IMR-90 (cell line): ENCODE measurements around the gene GRID1. TPM values are rescaled to one million over a fixed set of nuclear protein-coding genes. Genes with fewer than 3 reads are reported as not detected.

Experiments
- ATAC-seq: fragments of 200-7000 bp; cut with Tn5 transposase; 2 replicates; pipeline ENCODE4 v1.9.1; 2020; ENCODE audit warnings: low read depth, mild to moderate bottlenecking, moderate library complexity
- BruUV-seq: library from RNA; stranded (reverse); fragments of 400-500 nt; replicated peaks from 2 replicates; lab custom pipeline; 2021; lab: Mats Ljungman, UMichigan
- CTCF ChIA-PET: fragments of 300-600 bp; formaldehyde crosslinking; extraction: SDS; loops from one replicate; lab custom pipeline; 2021; ENCODE audit warnings: antibody characterized with exemption; lab: Yijun Ruan, JAX
- POLR2A ChIA-PET: fragments of 300-600 bp; sonication (Branson Sonifier 250); formaldehyde crosslinking; loops from one replicate; lab custom pipeline; 2022; ENCODE audit warnings: antibody characterized with exemption; ENCODE audit not compliant: unreplicated experiment; lab: Charles Lee
- DNase-seq: peaks from one replicate; pipeline ENCODE4 v3.0.0; 2013
- H2AFZ ChIP-seq: replicated peaks from 2 replicates; pipeline ENCODE3; 2013; ENCODE audit warnings: low read length, mild to moderate bottlenecking; ENCODE audit not compliant: poor library complexity
- H2AK5ac ChIP-seq: 2 replicates; pipeline ENCODE4 v1.6.1; 2013; ENCODE audit warnings: low read depth, low read length, inconsistent platforms
- H2AK9ac ChIP-seq: replicated peaks from 2 replicates; pipeline ENCODE3; 2013; ENCODE audit warnings: mild to moderate bottlenecking, low read depth, low read length, moderate library complexity; ENCODE audit not compliant: poor library complexity
- H2BK120ac ChIP-seq: 2 replicates; pipeline ENCODE4 v1.6.1; 2013; ENCODE audit warnings: low read depth, low read length, inconsistent platforms
- H2BK15ac ChIP-seq: 3 replicates; pipeline ENCODE4 v1.6.1; 2013; ENCODE audit warnings: low read depth, low read length, inconsistent platforms
- H2BK20ac ChIP-seq: 2 replicates; pipeline ENCODE4 v1.6.1; 2013; ENCODE audit warnings: low read depth, mild to moderate bottlenecking, inconsistent platforms, low read length, moderate library complexity
- H2BK5ac ChIP-seq: 2 replicates; pipeline ENCODE4 v1.6.1; 2013; ENCODE audit warnings: mild to moderate bottlenecking, low read depth, low read length, inconsistent platforms; ENCODE audit not compliant: poor library complexity, severe bottlenecking
- H3K14ac ChIP-seq: replicated peaks from 2 replicates; pipeline ENCODE4 v1.6.1; 2013; ENCODE audit warnings: low read depth, low read length, inconsistent platforms
- H3K18ac ChIP-seq: 2 replicates; pipeline ENCODE4 v1.6.1; 2013; ENCODE audit warnings: low read depth, low read length, control low read depth
- H3K23ac ChIP-seq: 2 replicates; pipeline ENCODE4 v1.6.1; 2013; ENCODE audit warnings: low read depth, low read length, inconsistent platforms
- H3K27ac ChIP-seq: 2 replicates; pipeline ENCODE4 v1.5.1; 2013; ENCODE audit warnings: mild to moderate bottlenecking, control low read depth, low read length; ENCODE audit not compliant: insufficient read depth
- H3K27me3 ChIP-seq: 2 replicates; pipeline ENCODE4 v1.6.1; 2013; ENCODE audit warnings: low read length; ENCODE audit not compliant: control insufficient read depth, insufficient read depth
- H3K36me3 ChIP-seq: 2 replicates; pipeline ENCODE4 v1.6.1; 2013; ENCODE audit warnings: low read length, mixed read lengths; ENCODE audit not compliant: control insufficient read depth, insufficient read depth
- H3K4ac ChIP-seq: 2 replicates; pipeline ENCODE4 v1.6.1; 2013; ENCODE audit warnings: low read depth, low read length, inconsistent platforms
- H3K4me1 ChIP-seq: 2 replicates; pipeline ENCODE4 v1.6.1; 2013; ENCODE audit warnings: low read length, mixed read lengths; ENCODE audit not compliant: control insufficient read depth, insufficient read depth
- H3K4me2 ChIP-seq: 2 replicates; pipeline ENCODE4 v1.6.1; 2013; ENCODE audit warnings: low read depth, mild to moderate bottlenecking, control low read depth, low read length, moderate library complexity
- H3K4me3 ChIP-seq: 2 replicates; pipeline ENCODE4 v1.5.1; 2013; ENCODE audit warnings: low read depth, mild to moderate bottlenecking, control low read depth, low read length, moderate library complexity; ENCODE audit not compliant: insufficient read depth
- H3K56ac ChIP-seq: 2 replicates; pipeline ENCODE4 v1.6.1; 2013; ENCODE audit warnings: low read length, inconsistent platforms; ENCODE audit not compliant: insufficient read depth; ENCODE audit errors: extremely low read depth
- H3K79me1 ChIP-seq, 2 experiments: 2 replicates each; pipeline ENCODE4 v1.6.1; 2013; ENCODE audit warnings: low read length in 2 of 2, inconsistent platforms in 1 of 2, low read depth in 1 of 2
- H3K9ac ChIP-seq: 2 replicates; pipeline ENCODE4 v1.6.1; 2013; ENCODE audit warnings: low read depth, low read length, control low read depth
- H3K9me1 ChIP-seq: 2 replicates; pipeline ENCODE4 v1.6.1; 2013; ENCODE audit warnings: low read length, inconsistent platforms; ENCODE audit not compliant: insufficient read depth
- H3K9me3 ChIP-seq: 2 replicates; pipeline ENCODE4 v1.6.1; 2013; ENCODE audit warnings: low read length; ENCODE audit not compliant: control insufficient read depth, insufficient read depth
- H4K20me1 ChIP-seq: 2 replicates; pipeline ENCODE4 v1.6.1; 2013; ENCODE audit warnings: low read length, inconsistent platforms; ENCODE audit not compliant: insufficient read depth
- H4K5ac ChIP-seq: 2 replicates; pipeline ENCODE4 v1.6.1; 2013; ENCODE audit warnings: mild to moderate bottlenecking, low read depth, low read length, control low read depth
- H4K8ac ChIP-seq, 2 experiments: 2 replicates each; pipeline ENCODE4 v1.6.1; 2013; ENCODE audit warnings: low read depth in 2 of 2, low read length in 2 of 2, control low read depth in 1 of 2, inconsistent platforms in 1 of 2
- H4K91ac ChIP-seq: 2 replicates; pipeline ENCODE4 v1.6.1; 2013; ENCODE audit warnings: low read depth, low read length, inconsistent platforms; ENCODE audit not compliant: insufficient read depth
- BHLHE40 ChIP-seq: fragments of 150-350 bp; IDR thresholded peaks from 2 replicates; pipeline ENCODE4 v1.6.1; 2016; ENCODE audit warnings: mild to moderate bottlenecking, low read depth, low read length
- CEBPB ChIP-seq: IDR thresholded peaks from 2 replicates; pipeline ENCODE4 v1.6.1; 2012; ENCODE audit warnings: low read depth, low read length, improper control_type of control experiment
- CHD1 ChIP-seq: IDR thresholded peaks from 2 replicates; pipeline ENCODE4 v1.6.1; 2012; ENCODE audit warnings: low read depth, low read length, improper control_type of control experiment
- CTCF ChIP-seq: conservative IDR thresholded peaks from 2 replicates; pipeline ENCODE4 v1.5.1; 2012; ENCODE audit warnings: mild to moderate bottlenecking, low read depth, low read length, improper control_type of control experiment
- FOS ChIP-seq: fragments of 150-350 bp; IDR thresholded peaks from 2 replicates; pipeline ENCODE4 v1.6.1; 2016; ENCODE audit warnings: low read depth, low read length
- MAFK ChIP-seq: IDR thresholded peaks from 2 replicates; pipeline ENCODE4 v1.6.1; 2012; ENCODE audit warnings: low read depth, low read length, improper control_type of control experiment
- MAZ ChIP-seq: IDR thresholded peaks from 2 replicates; pipeline ENCODE4 v1.6.1; 2012; ENCODE audit warnings: low read depth, mild to moderate bottlenecking, low read length, improper control_type of control experiment, moderate library complexity, borderline replicate concordance
- MXI1 ChIP-seq: IDR thresholded peaks from 2 replicates; pipeline ENCODE4 v1.6.1; 2012; ENCODE audit warnings: low read depth, mild to moderate bottlenecking, low read length, moderate library complexity, borderline replicate concordance
- NFE2L2 ChIP-seq: fragments of 150-350 bp; IDR thresholded peaks from 2 replicates; pipeline ENCODE4 v1.6.1; 2016; ENCODE audit warnings: low read depth, mild to moderate bottlenecking, low read length
- POLR2A ChIP-seq: IDR thresholded peaks from 2 replicates; pipeline ENCODE4 v1.6.1; 2012; ENCODE audit warnings: mild to moderate bottlenecking, low read depth, low read length
- RAD21 ChIP-seq: IDR thresholded peaks from 2 replicates; pipeline ENCODE4 v1.6.1; 2012; ENCODE audit warnings: low read length, improper control_type of control experiment
- RCOR1 ChIP-seq: IDR thresholded peaks from 2 replicates; pipeline ENCODE4 v1.6.1; 2012; ENCODE audit warnings: mild to moderate bottlenecking, low read length, improper control_type of control experiment; ENCODE audit not compliant: insufficient replicate concordance
- RFX5 ChIP-seq: IDR thresholded peaks from 2 replicates; pipeline ENCODE4 v1.8.0; 2012; ENCODE audit warnings: low read depth, mild to moderate bottlenecking, low read length, moderate library complexity
- SMC3 ChIP-seq: fragments of 150-350 bp; IDR thresholded peaks from 2 replicates; pipeline ENCODE4 v1.6.1; 2016; ENCODE audit warnings: low read depth, mild to moderate bottlenecking, antibody characterized with exemption, low read length, moderate library complexity
- WGBS, 2 experiments: methylation state at CpG; one replicate each; pipeline versions ENCODE4 v1.1.5 to v1.1.7; 2013; ENCODE audit warnings: missing lambda C conversion rate in 2 of 2; ENCODE audit not compliant: insufficient read length in 1 of 2; ENCODE audit errors: extremely low coverage in 2 of 2; 5-methylcytosine and 5-hydroxymethylcytosine counted together
- dilution Hi-C: fragments of 300-500 bp; cut with HindIII; formaldehyde crosslinking; loops from one replicate; pipeline ENCODE4 v1.14.3; 2018; ENCODE audit warnings: low sequenced_read_pairs; ENCODE audit not compliant: unreplicated experiment
- in situ Hi-C: fragments of 300-500 bp; cut with MboI; formaldehyde crosslinking; loops from 3 replicates; pipeline ENCODE4 v1.14.3; 2019; ENCODE audit warnings: low sequenced_read_pairs, inconsistent platforms, mixed read lengths
- intact Hi-C: fragments of 100-400 bp; cut with micrococcal nuclease; formaldehyde crosslinking; loops from 2 replicates; pipeline ENCODE4 v1.10.0; 2022
- polyA plus RNA-seq, 3 experiments: library from polyadenylated mRNA; depleted of rRNA; stranded (reverse); fragments of >200 nt; gene quantifications; 2 replicates each; pipeline ENCODE4 v1.2.3, GENCODE V29; 2012; ENCODE audit warnings: low replicate concordance in 1 of 3
- total RNA-seq: library from RNA; depleted of rRNA; stranded (reverse); fragments of >200 nt; gene quantifications from 2 replicates; pipeline ENCODE4 v1.2.3, GENCODE V29; 2012
- TF ChIP-seq, protein P1 (sequence below): fragments of 150-350 bp; IDR thresholded peaks from 2 replicates; pipeline ENCODE4 v1.6.1; 2017; ENCODE audit warnings: mild to moderate bottlenecking, antibody characterized with exemption, low read length, low read depth
- TF ChIP-seq, protein P2 (sequence below): fragments of 150-350 bp; IDR thresholded peaks from 2 replicates; pipeline ENCODE4 v1.6.1; 2016; ENCODE audit warnings: low read depth, mild to moderate bottlenecking, low read length, moderate library complexity, borderline replicate concordance

The GRID1 gene
- total and polyA plus RNA-seq, 2 of the 4 experiments (the other 2 are of a cell fraction): not detected

DNA sequence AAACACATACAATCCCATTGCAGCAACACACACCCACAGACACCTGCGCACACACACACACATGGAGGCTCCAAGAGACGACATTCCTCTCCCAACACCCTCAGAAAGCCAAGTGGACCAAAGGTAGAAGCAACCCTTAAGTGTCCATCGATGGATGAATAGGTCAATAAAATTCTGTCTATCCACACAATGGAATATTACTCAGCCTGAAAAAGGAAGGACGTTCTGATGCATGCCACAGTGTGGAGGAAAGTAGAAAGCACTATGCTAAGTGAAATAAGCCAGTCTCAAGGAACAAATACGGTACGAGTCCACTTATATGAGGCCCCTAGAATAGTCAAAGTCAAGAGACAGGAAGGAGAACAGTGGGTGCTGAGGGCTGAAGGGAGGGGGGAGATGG is 174.4 kb downstream of the GRID1 start:
- in situ Hi-C loops: loop anchor here (25.0 kb wide), 1 partner anchor 395 kb away; no protein-coding TSS in a partner anchor

More for the DNA sequence above, 174.4 kb downstream of the GRID1 start:
- Histone ChIP-seq H3K14ac (no peak overlapping the region), H2AFZ (no peak overlapping the region), H3K18ac (no peak overlapping the region), H3K4me1 (no peaks in the 10 kb centered on the region), H3K4me3 (no peak overlapping the region), H4K20me1 (no peaks in the 10 kb centered on the region), H2BK120ac (no peak overlapping the region), H4K8ac (no peak overlapping the region), H4K5ac (no peak overlapping the region), H3K36me3 (no peaks in the 10 kb centered on the region), H2BK20ac (no peak overlapping the region), H3K9ac (no peak overlapping the region), H2BK15ac (no peak overlapping the region), H3K23ac (no peak overlapping the region), H3K4me2 (no peak overlapping the region), H2AK9ac (no peak overlapping the region), H3K9me3 (no peaks in the 10 kb centered on the region), H2AK5ac (no peak overlapping the region), H3K27me3 (no peaks in the 10 kb centered on the region), H4K91ac (no peak overlapping the region), H3K9me1 (no peaks in the 10 kb centered on the region), H3K56ac (no peak overlapping the region), H3K27ac (no peak overlapping the region), H3K4ac (no peak overlapping the region), H2BK5ac (no peak overlapping the region), H3K79me1 (no peaks in the 10 kb centered on the region)
- intact Hi-C loops (no loop called here), dilution Hi-C loops (no loop called here)
- ATAC-seq: no peak
- no peak for DNase-seq
- no TSS peak for BruUV-seq
- CTCF ChIA-PET: no interaction called here
- POLR2A ChIA-PET: no interaction called here
- 78% methylated on average over 2 of the region's 6 CpGs; no CpG with 5 or more reads in 1 of the 2 experiments for WGBS, 2 experiments
- TF ChIP-seq, protein P1, sequence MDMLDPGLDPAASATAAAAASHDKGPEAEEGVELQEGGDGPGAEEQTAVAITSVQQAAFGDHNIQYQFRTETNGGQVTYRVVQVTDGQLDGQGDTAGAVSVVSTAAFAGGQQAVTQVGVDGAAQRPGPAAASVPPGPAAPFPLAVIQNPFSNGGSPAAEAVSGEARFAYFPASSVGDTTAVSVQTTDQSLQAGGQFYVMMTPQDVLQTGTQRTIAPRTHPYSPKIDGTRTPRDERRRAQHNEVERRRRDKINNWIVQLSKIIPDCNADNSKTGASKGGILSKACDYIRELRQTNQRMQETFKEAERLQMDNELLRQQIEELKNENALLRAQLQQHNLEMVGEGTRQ: no peak
- TF ChIP-seq SMC3 (no peak), MXI1 (no peak), FOS (no peak), RAD21 (no peak), RCOR1 (no peak), MAFK (no peak), BHLHE40 (no peak), NFE2L2 (no peak), MAZ (no peak), POLR2A (no peak), RFX5 (no peak), CHD1 (no peak), CEBPB (no peak), CTCF (no peak)
- TF ChIP-seq, protein P2, sequence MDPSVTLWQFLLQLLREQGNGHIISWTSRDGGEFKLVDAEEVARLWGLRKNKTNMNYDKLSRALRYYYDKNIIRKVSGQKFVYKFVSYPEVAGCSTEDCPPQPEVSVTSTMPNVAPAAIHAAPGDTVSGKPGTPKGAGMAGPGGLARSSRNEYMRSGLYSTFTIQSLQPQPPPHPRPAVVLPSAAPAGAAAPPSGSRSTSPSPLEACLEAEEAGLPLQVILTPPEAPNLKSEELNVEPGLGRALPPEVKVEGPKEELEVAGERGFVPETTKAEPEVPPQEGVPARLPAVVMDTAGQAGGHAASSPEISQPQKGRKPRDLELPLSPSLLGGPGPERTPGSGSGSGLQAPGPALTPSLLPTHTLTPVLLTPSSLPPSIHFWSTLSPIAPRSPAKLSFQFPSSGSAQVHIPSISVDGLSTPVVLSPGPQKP: no peak
